CD4-positive, alpha-beta memory T cell (primary cell): Measurements from ENCODE around the gene FLT1. TPM values are rescaled to one million over a fixed set of nuclear protein-coding genes. Genes with fewer than 3 reads are reported as not detected.

Experiments used
- CTCF ChIA-PET: fragments of 350-600 bp; sonication (Branson Sonifier 250); formaldehyde crosslinking; loops from one replicate; lab custom pipeline; 2021; ENCODE audit warnings: inconsistent platforms; ENCODE audit not compliant: partially characterized antibody; lab: Charles Lee
- POLR2A ChIA-PET: fragments of 350-600 bp; sonication (Branson Sonifier 250); formaldehyde crosslinking; loops from one replicate; lab custom pipeline; 2021; ENCODE audit not compliant: partially characterized antibody; lab: Charles Lee
- DNase-seq, 5 donors: peaks; one replicate each; pipeline versions ENCODE4 v3.0.0 to v3.0.0-alpha.2; 2020 to 2022; ENCODE audit warnings: mixed read lengths in 1 of 5
- H3K27ac ChIP-seq: one replicate; pipeline ENCODE4 v1.7.0; 2013; ENCODE audit warnings: low read depth, low read length
- H3K27me3 ChIP-seq: 2 replicates; pipeline ENCODE4 v1.7.0; 2013; ENCODE audit warnings: mild to moderate bottlenecking, low read length, moderate library complexity; ENCODE audit not compliant: insufficient read depth
- H3K36me3 ChIP-seq: 2 replicates; pipeline ENCODE4 v1.7.0; 2013; ENCODE audit warnings: mild to moderate bottlenecking, low read length, moderate library complexity; ENCODE audit not compliant: insufficient read depth
- H3K4me1 ChIP-seq: 2 replicates; pipeline ENCODE4 v1.7.0; 2013; ENCODE audit warnings: mild to moderate bottlenecking, low read length, moderate library complexity; ENCODE audit not compliant: insufficient read depth
- H3K4me3 ChIP-seq, 2 donors: one replicate each; pipeline ENCODE4 v1.7.0; 2013; ENCODE audit warnings: low read length in 2 of 2, mild to moderate bottlenecking in 1 of 2
- H3K9me3 ChIP-seq, 2 donors: one replicate each; pipeline ENCODE4 v1.7.0; 2013; ENCODE audit warnings: low read length in 2 of 2, control low read depth in 1 of 2; ENCODE audit not compliant: control insufficient read depth in 1 of 2
- H3K27ac Mint-ChIP-seq, 7 donors: one replicate each; pipeline ENCODE4 v1.8.0; 2020 to 2021; ENCODE audit warnings: mixed read lengths in 7 of 7, mild to moderate bottlenecking in 6 of 7, inconsistent platforms in 3 of 7, moderate library complexity in 3 of 7
- H3K27me3 Mint-ChIP-seq, 2 donors: one replicate each; pipeline ENCODE4 v1.8.0; 2020 to 2021; ENCODE audit warnings: mixed read lengths in 2 of 2
- H3K36me3 Mint-ChIP-seq, 2 donors: one replicate each; pipeline ENCODE4 v1.8.0; 2020 to 2021; ENCODE audit warnings: mixed read lengths in 2 of 2, inconsistent platforms in 1 of 2, mild to moderate bottlenecking in 1 of 2
- H3K4me1 Mint-ChIP-seq, 4 donors: one replicate each; pipeline ENCODE4 v1.8.0; 2020 to 2021; ENCODE audit warnings: mixed read lengths in 4 of 4, mild to moderate bottlenecking in 1 of 4
- H3K4me3 Mint-ChIP-seq, 8 donors: one replicate each; pipeline ENCODE4 v1.8.0; 2020 to 2021; ENCODE audit warnings: mixed read lengths in 8 of 8, mild to moderate bottlenecking in 7 of 8, moderate library complexity in 6 of 8, inconsistent platforms in 3 of 8
- H3K9me3 Mint-ChIP-seq, 8 donors: one replicate each; pipeline ENCODE4 v1.8.0; 2020 to 2021; ENCODE audit warnings: mixed read lengths in 8 of 8, mild to moderate bottlenecking in 5 of 8, inconsistent platforms in 3 of 8, moderate library complexity in 1 of 8
- intact Hi-C: fragments of 100-400 bp; cut with micrococcal nuclease; formaldehyde crosslinking; loops from one replicate; pipeline ENCODE4 v1.15.1; 2023
- polyA plus RNA-seq, 2 donors: library from polyadenylated mRNA; unstranded; fragments of 300-500 nt; fragmentation: Illumina TruSeq; gene quantifications; one replicate each; pipeline ENCODE4 v1.2.3, GENCODE V29; 2021
- total RNA-seq, 2 experiments: library from RNA; stranded (reverse); gene quantifications; one replicate each; pipeline ENCODE4 v1.2.3, GENCODE V29; 2021

Gene FLT1
- total and polyA plus RNA-seq, 4 experiments from 2014 or later, result 0.15 to 0.26 (median 0.25) TPM; not detected in 1

- Mint-ChIP-seq H3K36me3 (no peaks in the 10 kb centered on the region), H3K9me3 (no peaks in the 10 kb centered on the region), H3K4me3 (no peak overlapping the region), H3K27me3 (no peaks in the 10 kb centered on the region), H3K4me1 (no peaks in the 10 kb centered on the region), H3K27ac (peak overlapping the region in 1 of 7 donors; percentile 64)
- POLR2A ChIA-PET, result no interaction called here
- Histone ChIP-seq H3K36me3 (no peaks in the 10 kb centered on the region), H3K27ac (no peak overlapping the region), H3K9me3 (no peaks in the 10 kb centered on the region), H3K27me3 (no peaks in the 10 kb centered on the region), H3K4me1 (no peaks in the 10 kb centered on the region), H3K4me3 (no peak overlapping the region)
- intact Hi-C loops, result no loop called here
- DNase-seq, result no peak
- CTCF ChIA-PET, result interaction anchor here (1.4 kb wide), 1 partner anchor 477 kb away, joined by 6 read pairs; no protein-coding TSS in a partner anchor
Measured at GRCh38 chr13:28319528-28319927, 175.4 kb downstream of the FLT1 start.

- POLR2A ChIA-PET, result no interaction called here
- H3K27ac ChIP-seq, result no peak overlapping the region
- no peaks in the 10 kb centered on the region for H3K27me3 Mint-ChIP-seq
- no peaks in the 10 kb centered on the region for H3K36me3 Mint-ChIP-seq
- no peaks in the 10 kb centered on the region for H3K27me3 ChIP-seq
- intact Hi-C loops, result no loop called here
- H3K9me3 Mint-ChIP-seq, result no peaks in the 10 kb centered on the region
- CTCF ChIA-PET, result no interaction called here
- H3K4me3 ChIP-seq, result no peak overlapping the region
- H3K27ac Mint-ChIP-seq, result no peak overlapping the region
- H3K4me1 ChIP-seq, result no peaks in the 10 kb centered on the region
- H3K9me3 ChIP-seq, result no peaks in the 10 kb centered on the region
- H3K4me3 Mint-ChIP-seq, result no peak overlapping the region
- no peaks in the 10 kb centered on the region for H3K36me3 ChIP-seq
- no peaks in the 10 kb centered on the region for H3K4me1 Mint-ChIP-seq
- DNase-seq, result no peak
Measured at GRCh38 chr13:28318496-28318895, 176.4 kb downstream of the FLT1 start.

GRCh38 chr13:28316836-28317235 is 178.1 kb downstream of the FLT1 start:
- H3K27me3 Mint-ChIP-seq, result no peaks in the 10 kb centered on the region
- no peaks in the 10 kb centered on the region for H3K4me1 Mint-ChIP-seq
- Histone ChIP-seq H3K4me1 (no peaks in the 10 kb centered on the region), H3K4me3 (no peak overlapping the region), H3K27ac (no peak overlapping the region), H3K9me3 (no peaks in the 10 kb centered on the region), H3K27me3 (no peaks in the 10 kb centered on the region), H3K36me3 (no peaks in the 10 kb centered on the region)
- POLR2A ChIA-PET, result no interaction called here
- intact Hi-C loops, result no loop called here
- H3K36me3 Mint-ChIP-seq, result no peaks in the 10 kb centered on the region
- CTCF ChIA-PET, result interaction anchor here (0.7 kb wide), 1 partner anchor 109 kb away, joined by 3 read pairs; no protein-coding TSS in a partner anchor
- no peak overlapping the region for H3K27ac Mint-ChIP-seq
- no peak for DNase-seq
- no peaks in the 10 kb centered on the region for H3K9me3 Mint-ChIP-seq
- no peak overlapping the region for H3K4me3 Mint-ChIP-seq

- intact Hi-C loops, result no loop called here
- CTCF ChIA-PET, result interaction anchor here (0.7 to 2.6 kb wide), 2 partner anchors 8 to 387 kb away, joined by 3 to 16 read pairs; no protein-coding TSS in a partner anchor
- no peak for DNase-seq
- no peak overlapping the region for H3K4me3 ChIP-seq
- POLR2A ChIA-PET, result no interaction called here
- H3K4me3 Mint-ChIP-seq, result no peak overlapping the region
- H3K36me3 Mint-ChIP-seq, result no peaks in the 10 kb centered on the region
- no peaks in the 10 kb centered on the region for H3K36me3 ChIP-seq
- H3K27me3 ChIP-seq, result no peaks in the 10 kb centered on the region
- no peaks in the 10 kb centered on the region for H3K4me1 ChIP-seq
- H3K27ac ChIP-seq, result no peak overlapping the region
- H3K4me1 Mint-ChIP-seq, result no peaks in the 10 kb centered on the region
- no peaks in the 10 kb centered on the region for H3K9me3 ChIP-seq
- H3K27ac Mint-ChIP-seq, result no peak overlapping the region
- H3K9me3 Mint-ChIP-seq, result no peaks in the 10 kb centered on the region
- no peaks in the 10 kb centered on the region for H3K27me3 Mint-ChIP-seq
Measured at GRCh38 chr13:28316129-28316528, 178.8 kb downstream of the FLT1 start.

- no peak for DNase-seq
- POLR2A ChIA-PET, result no interaction called here
- H3K9me3 Mint-ChIP-seq, result no peaks in the 10 kb centered on the region
- H3K4me3 ChIP-seq, result no peak overlapping the region
- H3K4me1 Mint-ChIP-seq, result no peaks in the 10 kb centered on the region
- no peaks in the 10 kb centered on the region for H3K9me3 ChIP-seq
- H3K36me3 ChIP-seq, result no peaks in the 10 kb centered on the region
- no peak overlapping the region for H3K27ac ChIP-seq
- no peak overlapping the region for H3K27ac Mint-ChIP-seq
- no peaks in the 10 kb centered on the region for H3K27me3 ChIP-seq
- CTCF ChIA-PET, result interaction anchor here (1.4 to 2.6 kb wide), 2 partner anchors 9 to 15 kb away, joined by 3 to 16 read pairs; no protein-coding TSS in a partner anchor
- no peak overlapping the region for H3K4me3 Mint-ChIP-seq
- H3K27me3 Mint-ChIP-seq, result peaks cover 0 to 1% of the 10 kb centered on the region in 2 donors
- no peaks in the 10 kb centered on the region for H3K36me3 Mint-ChIP-seq
- H3K4me1 ChIP-seq, result no peaks in the 10 kb centered on the region
- intact Hi-C loops, result no loop called here
Measured at GRCh38 chr13:28314879-28315278, 180.0 kb downstream of the FLT1 start.

GRCh38 chr13:28313579-28313978 is 181.3 kb downstream of the FLT1 start:
- Mint-ChIP-seq H3K4me1 (no peaks in the 10 kb centered on the region), H3K9me3 (no peaks in the 10 kb centered on the region), H3K36me3 (no peaks in the 10 kb centered on the region), H3K4me3 (no peak overlapping the region), H3K27me3 (peaks cover 0 to 1% of the 10 kb centered on the region in 2 donors), H3K27ac (no peak overlapping the region)
- Histone ChIP-seq H3K27ac (no peak overlapping the region), H3K27me3 (no peaks in the 10 kb centered on the region), H3K4me3 (no peak overlapping the region), H3K9me3 (no peaks in the 10 kb centered on the region), H3K4me1 (no peaks in the 10 kb centered on the region), H3K36me3 (no peaks in the 10 kb centered on the region)
- intact Hi-C loops, result no loop called here
- no peak for DNase-seq
- ChIA-PET POLR2A (no interaction called here), CTCF (interaction anchor here (2.6 kb wide), 1 partner anchor 11 kb away, joined by 16 read pairs; no protein-coding TSS in a partner anchor)

GRCh38 chr13:28306325-28306724 is 188.6 kb downstream of the FLT1 start:
- Histone ChIP-seq H3K4me3 (no peak overlapping the region), H3K9me3 (no peaks in the 10 kb centered on the region), H3K27ac (no peak overlapping the region), H3K27me3 (no peaks in the 10 kb centered on the region), H3K4me1 (peaks cover 5% of the 10 kb centered on the region), H3K36me3 (no peaks in the 10 kb centered on the region)
- Mint-ChIP-seq H3K9me3 (no peaks in the 10 kb centered on the region), H3K27me3 (peaks cover 1 to 2% of the 10 kb centered on the region in 2 donors), H3K4me3 (no peak overlapping the region), H3K36me3 (no peaks in the 10 kb centered on the region), H3K27ac (no peak overlapping the region), H3K4me1 (peaks cover 7 to 14% (median 8%) of the 10 kb centered on the region in 4 donors)
- POLR2A ChIA-PET, result no interaction called here
- DNase-seq, result no peak
- intact Hi-C loops, result no loop called here
- CTCF ChIA-PET, result no interaction called here
